Left renal pelvis (tissue), 4 donors: ENCODE measurements around the gene GPD2. TPM values are rescaled to one million over a fixed set of nuclear protein-coding genes. Genes with fewer than 3 reads are reported as not detected.
"Not testable (repeated sequence)": the region's sequence is repeated elsewhere in the genome, so short reads cannot be mapped to it uniquely, and the experiment has no call there.

Experiments used
- DNase-seq, 4 donors: peaks; one replicate each; pipeline ENCODE4 v3.0.0-alpha.2; 2013; ENCODE audit warnings: low read depth in 4 of 4, low spot score in 3 of 4
- polyA plus RNA-seq, 4 donors: library from polyadenylated mRNA; unstranded; fragments of 120-200 nt; gene quantifications; one replicate each; pipeline ENCODE4 v1.2.1, GENCODE V29; 2013; ENCODE audit not compliant: insufficient read length in 4 of 4

The GPD2 gene
- polyA plus RNA-seq, 4 donors = 13.6 to 23.5 (median 20.9) TPM

DNA sequence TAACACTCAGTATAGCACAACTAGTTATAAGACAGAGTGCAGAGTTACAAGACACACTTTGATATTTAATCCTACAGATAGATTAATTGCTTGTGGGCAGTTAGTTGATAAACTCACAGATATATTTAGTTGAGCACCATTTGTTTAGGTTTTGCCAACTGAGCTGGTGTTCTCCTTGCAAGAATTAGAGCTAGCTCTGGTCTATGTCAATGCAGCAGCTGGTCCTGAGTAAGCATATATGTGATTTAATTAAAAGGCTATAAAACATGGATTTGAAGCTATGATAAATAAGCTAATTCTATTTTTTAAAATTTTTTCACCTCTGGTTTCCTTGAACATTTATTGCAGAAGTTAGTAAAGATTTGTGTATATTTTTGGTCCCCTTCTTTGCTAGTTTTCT lies 35.6 kb downstream of the GPD2 start:
- DNase-seq = no peak

DNA sequence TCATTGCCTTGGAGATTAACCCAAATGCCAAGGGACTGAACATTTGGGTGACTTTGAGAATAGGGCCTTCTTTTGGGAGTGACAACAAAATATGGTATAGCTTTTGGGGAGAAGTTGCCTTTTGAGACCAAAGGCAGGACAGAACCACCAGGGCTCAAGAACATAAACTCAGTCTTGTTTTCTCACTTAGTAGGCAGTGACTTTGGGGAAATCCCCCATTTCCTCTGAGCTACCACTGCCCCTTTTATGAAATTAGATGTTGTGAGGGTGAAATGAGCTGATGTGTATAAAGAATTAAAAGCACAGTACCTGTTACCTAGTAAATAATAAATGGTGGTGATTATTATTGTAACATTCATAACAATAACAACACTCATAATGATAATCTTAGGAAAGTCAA lies 36.5 kb downstream of the GPD2 start:
- no peak for DNase-seq

GRCh38 chr2:156473445-156473844 lies 37.3 kb downstream of the GPD2 start:
- no peak for DNase-seq

- no peak for DNase-seq
Measured at GRCh38 chr2:156474401-156474800, 38.2 kb downstream of the GPD2 start.

DNA sequence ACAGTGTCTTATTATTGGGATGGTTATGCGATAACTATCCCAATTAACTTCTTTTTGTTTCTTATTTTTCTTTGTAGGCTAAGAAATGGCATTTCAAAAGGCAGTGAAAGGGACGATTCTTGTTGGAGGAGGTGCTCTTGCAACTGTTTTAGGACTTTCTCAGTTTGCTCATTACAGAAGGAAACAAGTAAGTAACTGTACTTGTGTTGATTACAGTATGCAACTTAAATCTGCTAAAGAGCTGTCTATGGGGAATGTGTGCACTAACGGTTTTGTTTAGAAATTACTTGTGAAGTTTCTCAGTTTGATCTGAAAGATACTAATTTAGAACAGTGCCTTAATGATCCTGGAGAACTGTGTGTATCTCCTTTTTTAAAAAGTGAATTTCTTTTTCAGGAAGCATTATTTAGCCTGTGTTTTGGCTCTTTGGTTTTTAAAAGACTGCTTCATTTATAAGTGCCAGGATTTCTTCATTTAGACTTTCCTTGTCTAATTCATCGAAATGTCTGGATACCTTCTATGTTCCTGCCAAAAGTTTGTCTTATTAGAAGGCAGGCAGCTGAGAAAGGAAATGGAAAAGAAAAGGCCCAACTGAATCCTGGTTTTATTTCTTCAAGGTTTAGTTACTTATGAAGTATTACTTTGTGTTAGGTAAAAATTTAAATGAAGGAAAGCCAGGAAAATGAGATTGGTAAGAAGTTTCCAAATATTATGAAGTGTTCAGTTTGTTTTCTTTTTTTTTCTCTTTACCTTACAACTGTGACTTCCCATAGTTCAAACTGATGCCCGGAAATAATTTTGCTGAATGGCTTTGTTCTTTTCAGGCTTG lies 40.1 kb downstream of the GPD2 start:
- DNase-seq = no peak

DNA sequence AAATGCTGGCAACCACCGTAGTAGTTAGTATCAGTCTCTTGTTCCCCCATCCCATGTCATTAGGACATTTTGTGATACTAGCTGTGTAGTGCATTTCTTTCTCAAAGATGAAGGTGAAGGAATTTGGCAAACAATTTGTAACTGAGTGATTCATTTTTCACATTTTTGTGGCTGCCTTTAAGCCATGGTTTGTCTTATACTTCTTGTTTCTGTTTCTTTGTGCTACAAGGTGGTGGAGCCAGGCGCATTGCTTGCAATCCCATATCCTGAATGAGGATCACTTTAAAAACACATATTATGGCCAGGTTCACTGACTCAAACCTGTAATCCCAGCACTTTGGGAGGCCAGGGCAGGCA lies 40.6 kb downstream of the GPD2 start:
- DNase-seq = no peak

DNA sequence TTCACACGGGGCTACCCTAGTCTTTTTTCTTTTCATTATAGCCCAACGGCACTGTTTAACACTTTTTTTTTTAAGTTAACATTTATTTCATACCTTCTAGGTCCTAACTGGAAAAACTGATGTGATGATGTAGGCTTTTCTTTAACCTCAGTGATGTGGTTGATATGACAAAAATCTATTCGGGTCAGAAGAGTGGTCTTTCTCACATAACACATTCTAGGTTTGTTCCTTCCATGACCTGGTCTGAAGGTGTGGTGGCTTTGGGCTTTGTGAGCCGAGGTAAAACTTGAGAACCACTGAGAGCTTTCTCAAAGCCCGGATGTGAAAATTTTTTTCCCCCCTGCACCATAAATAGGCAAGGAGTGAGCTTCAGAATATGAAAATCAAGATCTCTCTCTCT lies 44.2 kb downstream of the GPD2 start:
- DNase-seq = no peak

DNA sequence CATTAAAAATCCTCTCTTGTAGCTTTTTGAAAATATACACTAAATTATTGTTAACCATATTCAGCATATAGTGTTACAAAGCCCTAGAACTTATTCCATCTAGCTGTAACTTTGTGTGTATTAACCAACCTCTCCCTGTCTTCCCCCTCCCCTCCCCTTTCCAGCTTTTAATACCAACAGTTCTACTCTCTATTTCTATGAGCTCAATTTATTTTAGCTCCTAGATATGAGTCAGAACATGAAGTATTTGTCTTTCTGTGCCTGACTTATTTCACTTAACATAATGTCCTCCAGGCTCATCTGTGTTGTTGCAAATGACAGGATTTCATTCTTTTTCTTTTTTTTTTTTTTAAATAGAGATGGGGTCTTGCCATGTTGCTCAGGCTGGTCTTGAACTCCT lies 45.1 kb downstream of the GPD2 start:
- no peak for DNase-seq

- no peak for DNase-seq
Measured at GRCh38 chr2:156483741-156484173, 47.6 kb downstream of the GPD2 start.

DNA sequence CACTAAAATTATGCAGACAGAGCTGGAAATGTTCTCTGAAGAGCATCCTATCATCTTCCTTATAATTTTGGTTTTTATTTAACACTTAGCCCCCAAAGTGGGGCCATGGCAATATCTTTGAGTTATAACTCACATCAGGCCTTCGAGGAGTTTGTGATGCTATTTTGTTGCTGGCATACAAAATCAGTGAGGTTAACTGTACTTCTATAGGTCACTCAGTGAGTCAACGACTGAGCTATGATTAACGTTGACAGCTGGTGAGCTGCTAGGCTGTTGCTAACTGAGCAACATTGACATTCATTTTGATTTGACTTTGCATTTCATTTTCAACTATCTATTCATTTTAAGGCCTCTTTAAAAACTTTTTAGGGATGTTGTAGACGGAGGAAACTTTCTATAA lies 50.0 kb downstream of the GPD2 start:
- DNase-seq = no peak

GRCh38 chr2:156486614-156487013 lies 50.4 kb downstream of the GPD2 start:
- DNase-seq = no peak

- no peak for DNase-seq
Measured at GRCh38 chr2:156489195-156489594, 53.0 kb downstream of the GPD2 start.

DNA sequence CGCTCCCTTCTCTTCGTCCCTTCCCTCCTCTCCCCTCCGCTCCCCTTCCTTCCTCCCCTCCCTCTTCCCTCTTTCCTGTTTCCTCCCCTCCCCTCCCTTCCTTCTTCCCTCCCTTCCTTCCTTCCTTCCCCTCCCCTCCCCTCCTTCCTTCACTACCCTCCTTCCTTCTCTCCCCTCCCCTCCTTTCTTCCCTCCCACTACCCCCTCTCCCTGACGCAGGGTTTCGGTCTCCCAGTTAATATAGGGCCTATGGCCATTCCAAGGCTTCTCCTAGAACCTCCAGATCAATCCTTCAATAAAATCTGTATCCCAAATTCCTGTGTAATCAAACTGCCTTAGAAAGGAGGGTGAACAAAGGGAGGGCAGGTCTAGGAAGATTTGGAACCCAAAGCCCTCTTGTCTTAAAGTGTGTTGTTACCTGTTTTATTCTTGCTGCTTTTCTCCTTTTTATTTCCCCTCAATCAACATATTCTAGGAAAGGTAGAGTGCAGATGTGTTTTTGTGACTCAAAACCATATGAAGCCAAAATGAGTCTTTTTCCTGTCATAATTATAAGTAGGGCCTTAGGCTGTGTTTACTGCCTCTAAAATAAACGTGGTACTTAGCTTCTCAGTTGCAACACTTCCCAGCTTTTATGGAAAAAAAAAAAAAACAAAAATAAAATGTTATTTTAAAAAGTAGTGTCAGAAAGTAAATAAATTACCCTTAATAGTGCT lies 53.7 kb downstream of the GPD2 start:
- no peak for DNase-seq

DNA sequence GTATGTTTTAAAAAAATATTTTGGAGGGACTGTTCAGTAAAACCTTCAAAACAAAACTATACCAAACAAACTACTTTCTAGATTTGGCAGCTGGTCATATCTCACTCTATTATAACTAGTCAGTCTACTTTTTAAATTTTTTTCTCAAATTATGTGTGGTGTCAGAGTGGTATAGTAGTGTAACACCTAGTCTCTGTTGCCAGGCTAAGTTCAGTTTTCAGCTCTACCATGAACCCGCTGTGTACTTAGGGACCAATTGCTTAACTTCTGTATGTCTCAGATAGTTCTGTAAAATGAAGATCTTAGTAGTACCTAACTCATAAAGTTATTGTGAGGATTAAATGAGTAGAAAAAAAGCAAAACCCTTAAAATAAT lies 54.3 kb downstream of the GPD2 start:
- DNase-seq = no peak

DNA sequence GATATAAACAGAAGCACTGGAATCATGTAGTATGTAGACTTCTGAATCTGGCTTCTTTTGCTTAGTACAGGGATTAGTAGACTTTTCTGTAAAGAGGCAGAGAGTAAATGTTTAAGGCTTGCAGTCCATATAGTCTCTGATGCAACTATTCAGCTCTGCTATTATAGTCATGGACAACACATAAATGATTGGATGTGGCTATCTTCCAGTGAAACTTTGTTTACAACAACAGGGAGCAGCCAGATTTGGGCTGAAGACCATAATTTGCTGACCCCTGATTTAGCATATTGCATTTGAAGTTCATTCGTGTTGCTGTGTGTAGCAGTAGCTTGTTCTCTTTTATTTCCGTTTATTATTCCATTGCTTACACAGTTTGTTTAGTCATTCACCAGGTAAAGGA lies 55.0 kb downstream of the GPD2 start:
- no peak for DNase-seq

DNA sequence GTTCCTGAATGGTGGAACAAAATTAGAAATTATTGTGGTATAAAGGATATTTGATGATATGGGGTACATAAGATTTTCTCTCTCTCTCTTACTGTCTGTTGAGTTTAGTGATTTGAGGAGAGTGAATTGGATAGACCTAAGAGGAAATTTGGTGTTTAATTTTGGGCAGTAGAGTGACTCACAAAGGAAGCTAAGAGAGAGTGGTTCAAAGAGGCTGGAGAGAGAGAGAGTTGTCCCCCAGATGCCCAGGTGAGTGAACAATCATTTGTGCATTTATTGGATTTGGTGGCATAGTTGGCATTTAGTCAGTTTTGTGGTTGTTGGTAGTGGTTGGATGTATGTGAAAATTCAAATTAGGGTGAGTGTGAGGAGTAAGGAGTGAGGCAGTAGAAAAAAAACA lies 56.8 kb downstream of the GPD2 start:
- DNase-seq = no peak

DNA sequence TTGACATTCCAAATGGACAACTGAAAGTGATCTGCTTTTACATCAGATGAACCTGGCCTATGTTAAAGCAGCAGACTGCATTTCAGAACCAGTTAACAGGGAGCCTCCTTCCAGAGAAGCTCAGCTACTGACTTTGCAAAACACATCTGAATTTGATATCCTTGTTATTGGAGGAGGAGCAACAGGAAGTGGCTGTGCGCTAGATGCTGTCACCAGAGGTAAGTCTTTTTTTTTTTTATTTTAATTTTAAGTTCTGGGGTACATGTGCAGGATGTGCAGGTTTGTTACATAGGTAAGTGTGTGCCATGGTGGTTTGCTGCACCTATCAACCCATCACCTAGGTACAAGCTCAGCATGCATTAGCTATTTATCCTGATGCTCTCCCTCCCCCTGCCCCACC lies 59.8 kb downstream of the GPD2 start:
- DNase-seq = not testable (repeated sequence)

DNA sequence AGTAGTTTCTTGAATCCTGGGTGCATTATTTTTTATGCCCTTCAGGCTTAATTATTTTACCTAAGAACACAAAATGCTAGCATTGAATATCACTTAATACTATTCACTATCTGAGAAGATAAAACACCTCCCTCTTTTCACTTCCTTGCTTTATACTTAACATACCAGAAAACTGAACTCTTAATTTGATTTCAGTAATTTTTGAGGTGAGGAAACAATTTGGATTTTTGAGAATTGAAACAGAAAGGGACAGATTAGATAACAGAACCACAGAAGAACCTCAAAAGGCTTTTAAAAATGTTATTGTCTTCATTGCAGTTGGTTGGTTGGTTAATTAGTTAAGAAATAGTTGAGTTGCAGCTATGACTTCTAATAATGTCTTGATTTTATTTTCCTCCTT lies 69.5 kb downstream of the GPD2 start:
- no peak for DNase-seq

- no peak for DNase-seq
Measured at GRCh38 chr2:156511122-156511521, 74.9 kb downstream of the GPD2 start.

- DNase-seq = no peak
Measured at GRCh38 chr2:156511803-156512202, 75.6 kb downstream of the GPD2 start.

GRCh38 chr2:156512451-156512850 lies 76.3 kb downstream of the GPD2 start:
- DNase-seq = no peak

GRCh38 chr2:156513219-156513618 lies 77.0 kb downstream of the GPD2 start:
- no peak for DNase-seq
